ENCODE measurements around the gene PTGS1. TPM values are rescaled to one million over a fixed set of nuclear protein-coding genes. Genes with fewer than 3 reads are reported as not detected.

The PTGS1 gene
- total and polyA plus RNA-seq, 2 donors (not counting 1 experiment from before 2014, with no cell fraction given) = 9.5 to 15.3 TPM

DNA sequence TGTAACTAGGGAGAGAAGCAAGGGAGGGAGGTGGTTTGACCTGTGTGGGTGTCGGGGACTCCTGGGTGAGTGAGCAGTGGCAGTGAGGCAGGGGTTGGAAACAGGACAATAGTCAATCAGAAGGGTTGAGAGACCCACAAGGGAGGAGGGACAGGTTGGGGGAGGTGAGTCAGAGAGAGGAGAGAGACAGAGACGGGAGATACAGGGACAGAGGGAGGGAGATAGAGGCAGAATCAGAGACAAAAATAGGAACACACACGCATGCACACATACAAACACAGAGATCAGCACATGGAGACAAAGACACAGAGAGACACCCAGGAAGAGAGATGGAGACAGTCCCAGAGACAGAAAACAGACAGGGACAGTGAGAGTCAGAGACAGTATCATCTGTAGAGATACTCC, 39.3 kb upstream of the PTGS1 start:
- Histone ChIP-seq H2AFZ (ENCODE audit: insufficient read depth, low read depth, low read length, poor library complexity, severe bottlenecking) (no peak overlapping the region), H3K79me2 (ENCODE audit: control insufficient read depth, insufficient read depth, low read length) (no peaks in the 10 kb centered on the region), H4K20me1 (ENCODE audit: control insufficient read depth, insufficient read depth, low read length, poor library complexity, severe bottlenecking) (no peaks in the 10 kb centered on the region), H3K4me1 (ENCODE audit: control insufficient read depth in 2 of 2, insufficient read depth in 2 of 2, low read length in 2 of 2) (peaks cover 0 to under 1% of the 10 kb centered on the region in 2 donors), H3K27ac (ENCODE audit: low read length in 2 of 2) (no peak overlapping the region), H3K27me3 (replicated peaks in 1 of 4; ENCODE audit: control extremely low read depth in 1 of 4, control insufficient read depth in 3 of 4, insufficient read depth in 4 of 4, low read length in 3 of 4) (peaks cover 0 to 2% (median 0%) of the 10 kb centered on the region in 4 experiments), H3K4me3 (ENCODE audit: control extremely low read depth in 1 of 5, extremely low read depth in 1 of 5, insufficient read depth in 1 of 5, low read depth in 2 of 5, low read length in 4 of 5) (no peak overlapping the region), H3K9ac (ENCODE audit: low read length) (no peak overlapping the region), H3K36me3 (replicated peaks in 1 of 2; ENCODE audit: control extremely low read depth in 1 of 2, control insufficient read depth in 1 of 2, extremely low read depth in 1 of 2, insufficient read depth in 2 of 2, low read length in 1 of 2) (no peaks in the 10 kb centered on the region), H3K4me2 (replicated peaks; ENCODE audit: low read depth, low read length, poor library complexity, severe bottlenecking) (no peak overlapping the region), H3K9me3 (ENCODE audit: control extremely low read depth in 1 of 3, control insufficient read depth in 2 of 3, insufficient read depth in 1 of 3, low read length in 2 of 3) (no peaks in the 10 kb centered on the region)
- no peak for DNase-seq
- ChIA-PET CTCF (no interaction called here), POLR2A (no interaction called here)
- TF ChIP-seq EZH2 (IDR thresholded peaks at IDR 0.05; ENCODE audit: borderline replicate concordance, insufficient read depth, low read depth, low read length, poor library complexity, severe bottlenecking) = no peak
- TF ChIP-seq, protein P1, sequence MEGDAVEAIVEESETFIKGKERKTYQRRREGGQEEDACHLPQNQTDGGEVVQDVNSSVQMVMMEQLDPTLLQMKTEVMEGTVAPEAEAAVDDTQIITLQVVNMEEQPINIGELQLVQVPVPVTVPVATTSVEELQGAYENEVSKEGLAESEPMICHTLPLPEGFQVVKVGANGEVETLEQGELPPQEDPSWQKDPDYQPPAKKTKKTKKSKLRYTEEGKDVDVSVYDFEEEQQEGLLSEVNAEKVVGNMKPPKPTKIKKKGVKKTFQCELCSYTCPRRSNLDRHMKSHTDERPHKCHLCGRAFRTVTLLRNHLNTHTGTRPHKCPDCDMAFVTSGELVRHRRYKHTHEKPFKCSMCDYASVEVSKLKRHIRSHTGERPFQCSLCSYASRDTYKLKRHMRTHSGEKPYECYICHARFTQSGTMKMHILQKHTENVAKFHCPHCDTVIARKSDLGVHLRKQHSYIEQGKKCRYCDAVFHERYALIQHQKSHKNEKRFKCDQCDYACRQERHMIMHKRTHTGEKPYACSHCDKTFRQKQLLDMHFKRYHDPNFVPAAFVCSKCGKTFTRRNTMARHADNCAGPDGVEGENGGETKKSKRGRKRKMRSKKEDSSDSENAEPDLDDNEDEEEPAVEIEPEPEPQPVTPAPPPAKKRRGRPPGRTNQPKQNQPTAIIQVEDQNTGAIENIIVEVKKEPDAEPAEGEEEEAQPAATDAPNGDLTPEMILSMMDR (IDR thresholded peaks at IDR 0.05) = no peak
- Mint-ChIP-seq H3K4me1 (no peaks in the 10 kb centered on the region), H3K9me3 (ENCODE audit: insufficient read depth) (no peaks in the 10 kb centered on the region), H3K4me3 (no peak overlapping the region), H3K27me3 (peaks cover 5% of the 10 kb centered on the region), H3K27ac (no peak overlapping the region)
- no peak for ATAC-seq (ENCODE audit: low read depth)
- 89% methylated on average over 1 of the region's 3 CpGs for WGBS (ENCODE audit: insufficient coverage)
- intact Hi-C loops (cut with micrococcal nuclease) = no loop called here

DNA sequence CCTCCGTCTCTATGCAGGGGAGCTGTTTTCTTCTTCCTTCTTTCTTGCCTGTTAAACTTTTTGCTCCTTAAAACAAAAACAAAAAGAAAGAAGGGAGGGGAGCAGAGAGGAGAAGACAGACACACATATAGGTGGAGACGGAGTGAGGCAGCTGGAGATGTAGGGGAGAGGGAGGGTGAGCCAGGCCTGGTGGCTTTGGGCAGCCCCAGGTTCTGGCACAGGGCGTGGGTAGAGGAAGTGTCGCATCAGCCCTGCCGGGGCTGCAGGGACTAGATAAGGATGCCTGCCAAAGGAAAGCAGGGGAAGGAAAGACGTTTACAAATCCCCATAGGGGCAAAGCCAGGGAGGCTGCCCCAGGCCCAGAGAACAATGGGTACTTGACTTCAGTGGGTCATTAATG, 38.7 kb upstream of the PTGS1 start:
- Mint-ChIP-seq H3K9me3 (ENCODE audit: insufficient read depth) (no peaks in the 10 kb centered on the region), H3K27ac (no peak overlapping the region), H3K4me1 (peaks cover 2% of the 10 kb centered on the region), H3K27me3 (peaks cover 7% of the 10 kb centered on the region), H3K4me3 (no peak overlapping the region)
- H2AFZ ChIP-seq (ENCODE audit: insufficient read depth, low read depth, low read length, poor library complexity, severe bottlenecking) = no peak overlapping the region
- H3K79me2 ChIP-seq (ENCODE audit: control insufficient read depth, insufficient read depth, low read length) = no peaks in the 10 kb centered on the region
- intact Hi-C loops (cut with micrococcal nuclease) = no loop called here
- H3K27me3 ChIP-seq (replicated peaks in 1 of 4; ENCODE audit: control extremely low read depth in 1 of 4, control insufficient read depth in 3 of 4, insufficient read depth in 4 of 4, low read length in 3 of 4) = peaks cover 0 to 4% (median 0%) of the 10 kb centered on the region in 4 experiments
- POLR2A ChIA-PET = no interaction called here
- DNase-seq (no peak), ATAC-seq (ENCODE audit: low read depth) (no peak)
- CTCF ChIA-PET = no interaction called here
- no peaks in the 10 kb centered on the region for H4K20me1 ChIP-seq (ENCODE audit: control insufficient read depth, insufficient read depth, low read length, poor library complexity, severe bottlenecking)
- no peak overlapping the region for H3K4me3 ChIP-seq (ENCODE audit: control extremely low read depth in 1 of 5, extremely low read depth in 1 of 5, insufficient read depth in 1 of 5, low read depth in 2 of 5, low read length in 4 of 5)
- no peaks in the 10 kb centered on the region for H3K9me3 ChIP-seq (ENCODE audit: control extremely low read depth in 1 of 3, control insufficient read depth in 2 of 3, insufficient read depth in 1 of 3, low read length in 2 of 3)
- TF ChIP-seq EZH2 (IDR thresholded peaks at IDR 0.05; ENCODE audit: borderline replicate concordance, insufficient read depth, low read depth, low read length, poor library complexity, severe bottlenecking) = no peak
- TF ChIP-seq, protein P1 (IDR thresholded peaks at IDR 0.05) = no peak
- WGBS (ENCODE audit: insufficient coverage) = 16% methylated on average over 5 of the region's 6 CpGs
- H3K4me1 ChIP-seq (ENCODE audit: control insufficient read depth in 2 of 2, insufficient read depth in 2 of 2, low read length in 2 of 2) = peaks cover 0 to 5% of the 10 kb centered on the region in 2 donors
- no peak overlapping the region for H3K27ac ChIP-seq (ENCODE audit: low read length in 2 of 2)
- H3K36me3 ChIP-seq (replicated peaks in 1 of 2; ENCODE audit: control extremely low read depth in 1 of 2, control insufficient read depth in 1 of 2, extremely low read depth in 1 of 2, insufficient read depth in 2 of 2, low read length in 1 of 2) = no peaks in the 10 kb centered on the region
- no peak overlapping the region for H3K9ac ChIP-seq (ENCODE audit: low read length)
- no peak overlapping the region for H3K4me2 ChIP-seq (replicated peaks; ENCODE audit: low read depth, low read length, poor library complexity, severe bottlenecking)
